HG03280 (cell line): ENCODE measurements around the gene PNPT1.
A peak's percentile ranks its signal among the peaks of the same experiment; 100 is the strongest.
"Not testable (repeated sequence)": the region's sequence is repeated elsewhere in the genome, so short reads cannot be mapped to it uniquely, and the experiment has no call there.

ENCODE experiments used
- ATAC-seq: cut with Tn5 transposase; IDR thresholded peaks from one replicate; pipeline ENCODE4 v1.9.1; 2021; ENCODE audit warnings: mild to moderate bottlenecking, moderate library complexity; ENCODE audit not compliant: unreplicated experiment

PNPT1 gene

GRCh38 chr2:55693181-55694125 is at the start of gene PNPT1:
Gene PNPT1 (minus strand): TSS chr2:55693844. CDS start chr2:55693823, 21 bp downstream.
- ATAC-seq, result peak; percentile 100

GRCh38 chr2:55742996-55743395 is 49.4 kb upstream of the PNPT1 start:
- ATAC-seq, result no peak

- not testable (repeated sequence) for ATAC-seq
Observed at GRCh38 chr2:55736019-55736536, 42.4 kb upstream of the PNPT1 start.

- ATAC-seq, result no peak
Observed at GRCh38 chr2:55734726-55735125, 41.1 kb upstream of the PNPT1 start.

- no peak for ATAC-seq
Observed at GRCh38 chr2:55733335-55733734, 39.7 kb upstream of the PNPT1 start.

GRCh38 chr2:55732854-55733253 is 39.2 kb upstream of the PNPT1 start:
- no peak for ATAC-seq

- no peak for ATAC-seq
Observed at GRCh38 chr2:55729136-55729685, 35.6 kb upstream of the PNPT1 start.

- no peak for ATAC-seq
Observed at GRCh38 chr2:55721596-55722215, 28.1 kb upstream of the PNPT1 start.

- ATAC-seq, result no peak
Observed at GRCh38 chr2:55720417-55720816, 26.8 kb upstream of the PNPT1 start.

- ATAC-seq, result no peak
Observed at GRCh38 chr2:55719852-55720251, 26.2 kb upstream of the PNPT1 start.

- peak; percentile 56 for ATAC-seq
Observed at GRCh38 chr2:55718165-55719008, 24.7 kb upstream of the PNPT1 start.

GRCh38 chr2:55715626-55716025 is 22.0 kb upstream of the PNPT1 start:
- no peak for ATAC-seq

- not testable (repeated sequence) for ATAC-seq
Observed at GRCh38 chr2:55715178-55715577, 21.5 kb upstream of the PNPT1 start.

GRCh38 chr2:55712477-55713060 is 18.9 kb upstream of the PNPT1 start:
- no peak for ATAC-seq

GRCh38 chr2:55710025-55710424 is 16.4 kb upstream of the PNPT1 start:
- ATAC-seq, result no peak

- no peak for ATAC-seq
Observed at GRCh38 chr2:55707751-55708150, 14.1 kb upstream of the PNPT1 start.

GRCh38 chr2:55706258-55706657 is 12.6 kb upstream of the PNPT1 start:
- not testable (repeated sequence) for ATAC-seq

GRCh38 chr2:55705027-55705653 is 11.5 kb upstream of the PNPT1 start:
- no peak for ATAC-seq

GRCh38 chr2:55703350-55703749 is 9.7 kb upstream of the PNPT1 start:
- ATAC-seq, result no peak

- not testable (repeated sequence) for ATAC-seq
Observed at GRCh38 chr2:55692740-55693139, 904 bp downstream of the PNPT1 start.
